Dendritic cell treated with granulocyte-macrophage colony-stimulating factor and Interleukin-4, amounts not matched to agents 40 ng/mL and 50 ng/mL, for 4 days (primary cell): Measurements from ENCODE around the gene HSPD1.
"Not testable (repeated sequence)": the region's sequence is repeated elsewhere in the genome, so short reads cannot be mapped to it uniquely, and the experiment has no call there.

Experiments
- H3K27ac Mint-ChIP-seq: one replicate; pipeline ENCODE4 v1.8.0; 2022; ENCODE audit warnings: mild to moderate bottlenecking, mixed read lengths
- H3K27me3 Mint-ChIP-seq: one replicate; pipeline ENCODE4 v1.8.0; 2022; ENCODE audit warnings: mild to moderate bottlenecking, mixed read lengths
- H3K36me3 Mint-ChIP-seq: one replicate; pipeline ENCODE4 v1.8.0; 2022; ENCODE audit warnings: low read depth, mixed read lengths
- H3K4me1 Mint-ChIP-seq: one replicate; pipeline ENCODE4 v1.8.0; 2022; ENCODE audit warnings: low read depth, mixed read lengths
- H3K4me3 Mint-ChIP-seq: one replicate; pipeline ENCODE4 v1.8.0; 2022; ENCODE audit warnings: mild to moderate bottlenecking, moderate library complexity, mixed read lengths
- H3K9me3 Mint-ChIP-seq: one replicate; pipeline ENCODE4 v1.8.0; 2022; ENCODE audit warnings: mixed read lengths
- intact Hi-C: fragments of 100-400 bp; cut with micrococcal nuclease; formaldehyde crosslinking; loops from one replicate; pipeline ENCODE4 v1.15.0; 2022

HSPD1 gene

DNA sequence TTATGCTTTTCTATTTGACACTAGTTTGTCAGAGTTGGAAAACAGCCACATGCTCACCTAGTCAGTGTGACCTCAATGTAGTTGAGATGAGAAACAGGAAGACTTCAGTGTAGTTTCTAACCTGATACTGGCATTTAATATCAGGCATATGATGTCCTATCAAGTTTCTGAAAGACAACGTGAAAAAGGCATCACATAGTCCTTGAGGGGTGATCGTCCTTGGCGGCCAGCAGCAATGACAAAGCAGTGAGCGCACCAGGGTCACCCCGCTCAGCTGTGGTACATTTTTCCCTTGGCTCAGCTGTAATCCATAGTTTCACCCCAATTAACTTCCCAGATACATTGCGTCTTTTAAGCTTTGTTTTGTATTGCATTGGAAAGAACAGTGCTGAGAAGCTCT is 4.9 kb upstream of the HSPD1 start:
- peaks cover 17% of the 10 kb centered on the region for H3K4me1 Mint-ChIP-seq
- no peaks in the 10 kb centered on the region for H3K27me3 Mint-ChIP-seq
- intact Hi-C loops, result loop anchor here (5.0 kb wide), 2 partner anchors 198 to 603 kb away; no protein-coding TSS in a partner anchor
- H3K4me3 Mint-ChIP-seq, result no peak overlapping the region
- peaks cover 53% of the 10 kb centered on the region for H3K36me3 Mint-ChIP-seq
- H3K27ac Mint-ChIP-seq, result no peak overlapping the region
- H3K9me3 Mint-ChIP-seq, result no peaks in the 10 kb centered on the region

GRCh38 chr2:197504000-197504399 is 4.4 kb upstream of the HSPD1 start:
- H3K9me3 Mint-ChIP-seq, result no peaks in the 10 kb centered on the region
- peaks cover 58% of the 10 kb centered on the region for H3K36me3 Mint-ChIP-seq
- H3K27ac Mint-ChIP-seq, result no peak overlapping the region
- intact Hi-C loops, result loop anchor here (5.0 kb wide), 2 partner anchors 198 to 603 kb away; no protein-coding TSS in a partner anchor
- H3K27me3 Mint-ChIP-seq, result no peaks in the 10 kb centered on the region
- no peak overlapping the region for H3K4me3 Mint-ChIP-seq
- peaks cover 17% of the 10 kb centered on the region for H3K4me1 Mint-ChIP-seq

GRCh38 chr2:197502685-197503084 is 3.0 kb upstream of the HSPD1 start:
- H3K4me1 Mint-ChIP-seq, result peaks cover 22% of the 10 kb centered on the region
- intact Hi-C loops, result loop anchor here (5.0 kb wide), 2 partner anchors 200 to 605 kb away; no protein-coding TSS in a partner anchor
- no peaks in the 10 kb centered on the region for H3K9me3 Mint-ChIP-seq
- no peak overlapping the region for H3K4me3 Mint-ChIP-seq
- H3K27me3 Mint-ChIP-seq, result no peaks in the 10 kb centered on the region
- no peak overlapping the region for H3K27ac Mint-ChIP-seq
- H3K36me3 Mint-ChIP-seq, result peaks cover 60% of the 10 kb centered on the region

DNA sequence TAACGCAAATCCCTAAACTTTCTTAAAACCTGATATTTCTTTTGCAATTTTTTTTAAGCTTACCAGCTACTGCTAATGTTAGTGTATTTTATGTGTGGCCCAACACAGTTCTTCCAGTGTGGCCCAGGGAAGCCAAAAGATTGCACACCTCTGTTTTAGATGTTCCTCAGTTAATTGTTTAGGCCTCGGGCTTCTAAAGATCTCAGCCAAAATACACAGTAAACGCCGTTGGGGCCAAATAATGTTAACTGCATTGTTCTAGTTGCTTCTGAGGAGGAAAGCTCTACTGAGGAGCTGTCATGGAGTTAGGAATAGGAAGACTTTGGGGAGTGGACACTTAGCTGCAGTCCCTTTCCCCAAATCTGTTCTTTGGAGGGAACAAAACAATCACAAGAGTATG is 2.6 kb upstream of the HSPD1 start:
- Mint-ChIP-seq H3K4me1 (peaks cover 27% of the 10 kb centered on the region), H3K36me3 (peaks cover 65% of the 10 kb centered on the region), H3K4me3 (no peak overlapping the region), H3K9me3 (no peaks in the 10 kb centered on the region), H3K27me3 (no peaks in the 10 kb centered on the region), H3K27ac (no peak overlapping the region)
- intact Hi-C loops, result loop anchor here (5.0 kb wide), 2 partner anchors 200 to 605 kb away; no protein-coding TSS in a partner anchor

DNA sequence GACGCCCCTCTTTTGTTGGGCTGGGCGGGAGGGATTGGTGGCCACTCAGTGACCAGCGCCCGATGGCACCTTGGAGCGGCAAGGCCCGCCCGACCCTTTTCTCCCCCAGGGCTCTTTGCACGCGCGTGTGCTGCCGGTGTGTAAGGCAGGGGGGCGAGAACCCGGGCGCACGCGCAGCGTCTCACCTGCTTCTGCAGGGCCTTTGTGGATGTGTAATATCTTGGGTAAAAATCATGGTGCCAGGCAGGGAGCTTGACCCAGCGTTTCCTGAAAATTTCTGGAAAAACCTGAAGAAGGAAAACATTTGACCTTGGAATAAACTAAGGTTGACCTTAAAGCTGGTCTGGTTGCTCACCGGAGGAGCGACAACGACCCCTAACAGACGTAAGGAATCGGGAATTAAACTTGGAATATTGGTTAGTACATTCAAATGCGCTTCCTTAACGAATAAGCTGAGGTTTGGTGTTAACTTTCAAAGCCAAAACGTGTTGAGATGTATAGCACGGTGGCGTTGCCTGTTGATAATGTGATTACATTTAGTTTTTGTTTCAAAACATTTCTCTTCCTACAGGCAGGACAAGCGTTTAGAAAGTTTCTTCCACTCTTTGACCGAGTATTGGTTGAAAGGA is 977 bp upstream of the HSPD1 start:
- no peaks in the 10 kb centered on the region for H3K27me3 Mint-ChIP-seq
- H3K27ac Mint-ChIP-seq, result peak overlapping the region; percentile 94
- peaks cover 36% of the 10 kb centered on the region for H3K4me1 Mint-ChIP-seq
- no peaks in the 10 kb centered on the region for H3K9me3 Mint-ChIP-seq
- intact Hi-C loops, result loop anchor here (1.0 to 5.0 kb wide), 5 partner anchors 15 to 607 kb away; partner anchors contain the start of genes COQ10B and SF3B1
- H3K36me3 Mint-ChIP-seq, result peaks cover 81% of the 10 kb centered on the region
- H3K4me3 Mint-ChIP-seq, result peak overlapping the region; percentile 83

DNA sequence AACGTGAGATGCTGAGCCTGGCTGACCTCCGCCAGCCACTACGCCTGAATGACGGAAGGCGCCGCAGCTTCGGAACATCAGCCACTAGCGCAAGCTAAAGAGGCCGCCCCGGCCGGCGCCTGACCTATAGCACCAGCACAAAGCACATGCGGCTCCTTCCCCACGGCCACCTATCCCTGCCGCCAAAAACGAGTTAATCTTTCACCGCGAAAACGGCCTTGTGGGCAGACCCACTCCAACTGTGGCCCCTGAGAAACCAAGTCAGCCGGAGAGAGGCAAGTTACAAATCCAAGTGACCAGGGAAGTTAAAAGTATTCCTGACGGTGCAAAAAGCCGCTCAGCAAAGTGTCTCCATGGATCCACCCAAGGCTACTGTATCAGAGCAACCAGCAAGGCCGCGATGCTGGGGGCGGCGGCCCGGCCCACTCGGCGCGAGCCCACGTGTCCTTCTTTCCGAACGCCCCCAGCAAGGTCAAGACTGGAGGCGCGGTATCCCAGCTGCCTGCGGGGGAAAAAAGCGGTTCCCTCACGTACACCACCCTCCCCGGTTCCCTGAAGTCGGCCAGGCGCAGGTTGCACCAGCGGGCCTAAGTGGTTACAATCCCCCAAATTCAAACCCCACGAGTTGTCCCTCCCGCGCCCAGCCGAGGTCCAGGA is 575 bp downstream of the HSPD1 start:
- Mint-ChIP-seq H3K9me3 (no peaks in the 10 kb centered on the region), H3K4me1 (peaks cover 36% of the 10 kb centered on the region), H3K27me3 (no peaks in the 10 kb centered on the region), H3K36me3 (peaks cover 84% of the 10 kb centered on the region), H3K4me3 (peak overlapping the region; percentile 83), H3K27ac (peak overlapping the region; percentile 94)
- intact Hi-C loops, result loop anchor here (5.0 kb wide), 2 partner anchors 87 to 278 kb away; no protein-coding TSS in a partner anchor

- H3K27ac Mint-ChIP-seq, result peak overlapping the region; percentile 94
- peaks cover 36% of the 10 kb centered on the region for H3K4me1 Mint-ChIP-seq
- no peaks in the 10 kb centered on the region for H3K27me3 Mint-ChIP-seq
- intact Hi-C loops, result loop anchor here (5.0 kb wide), 2 partner anchors 86 to 279 kb away; no protein-coding TSS in a partner anchor
- no peaks in the 10 kb centered on the region for H3K9me3 Mint-ChIP-seq
- H3K36me3 Mint-ChIP-seq, result peaks cover 84% of the 10 kb centered on the region
- peak overlapping the region; percentile 83 for H3K4me3 Mint-ChIP-seq
Observed at GRCh38 chr2:197498235-197498936, 1.3 kb downstream of the HSPD1 start.

- H3K4me1 Mint-ChIP-seq, result peaks cover 33% of the 10 kb centered on the region
- intact Hi-C loops, result loop anchor here (5.0 kb wide), 2 partner anchors 85 to 280 kb away; no protein-coding TSS in a partner anchor
- H3K9me3 Mint-ChIP-seq, result no peaks in the 10 kb centered on the region
- H3K4me3 Mint-ChIP-seq, result no peak overlapping the region
- no peaks in the 10 kb centered on the region for H3K27me3 Mint-ChIP-seq
- H3K36me3 Mint-ChIP-seq, result peaks cover 90% of the 10 kb centered on the region
- H3K27ac Mint-ChIP-seq, result no peak overlapping the region
Observed at GRCh38 chr2:197497326-197497725, 2.3 kb downstream of the HSPD1 start.

DNA sequence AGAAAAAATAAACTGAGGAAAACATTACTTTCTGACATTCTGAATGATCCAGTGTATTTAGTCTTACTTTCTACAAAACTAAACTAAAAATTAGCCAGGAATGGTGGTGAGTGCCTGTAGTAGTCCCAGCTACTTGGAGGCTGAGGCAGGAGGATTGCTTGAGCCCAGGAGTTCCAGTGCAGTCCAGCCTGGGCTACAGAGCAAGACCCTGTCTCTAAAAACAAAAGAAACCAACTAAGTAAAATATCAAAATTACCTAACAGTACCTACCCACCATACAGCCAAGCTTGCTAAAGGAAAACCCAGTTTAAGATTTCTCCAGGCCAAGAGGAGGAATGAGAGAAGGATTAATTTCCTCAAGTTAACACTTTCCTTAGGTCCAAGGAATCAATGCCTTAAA is 2.9 kb downstream of the HSPD1 start:
- no peaks in the 10 kb centered on the region for H3K9me3 Mint-ChIP-seq

DNA sequence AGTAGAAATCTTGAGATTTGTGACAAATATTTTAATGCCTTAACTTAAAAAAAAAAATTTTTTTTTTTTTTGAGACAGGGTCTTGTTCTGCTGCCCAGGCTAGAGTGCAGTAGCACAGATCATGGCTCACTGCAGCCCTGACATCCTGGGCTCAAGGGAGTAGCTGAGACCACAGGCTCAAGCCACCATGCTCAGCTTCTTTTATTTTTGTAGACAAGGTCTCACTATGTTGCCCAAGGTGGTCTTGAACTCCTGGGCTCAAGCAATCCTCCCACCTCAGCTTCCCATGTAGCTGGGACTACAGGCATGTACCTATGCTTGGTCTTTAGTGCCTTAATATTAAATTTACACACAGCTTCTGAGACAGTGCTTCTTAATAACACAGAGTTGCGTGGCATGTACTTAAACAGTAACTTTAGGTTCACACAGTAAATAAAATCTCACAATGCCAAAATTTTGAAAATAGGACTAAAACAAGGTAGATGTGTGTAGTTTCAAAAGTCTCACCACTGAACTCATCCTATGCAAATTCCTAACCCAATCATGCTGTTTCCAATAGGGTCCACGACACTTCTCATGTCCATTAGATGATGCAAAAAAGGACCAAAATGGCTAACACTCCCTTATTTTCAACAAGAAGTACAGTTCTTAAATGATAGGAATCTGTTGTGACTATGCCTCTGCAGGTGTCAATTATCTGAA is 4.1 kb downstream of the HSPD1 start:
- H3K27me3 Mint-ChIP-seq, result no peaks in the 10 kb centered on the region
- intact Hi-C loops, result loop anchor here (5.0 kb wide), 2 partner anchors 83 to 282 kb away; no protein-coding TSS in a partner anchor
- H3K36me3 Mint-ChIP-seq, result peaks cover 91% of the 10 kb centered on the region
- H3K27ac Mint-ChIP-seq, result no peak overlapping the region
- no peak overlapping the region for H3K4me3 Mint-ChIP-seq
- H3K4me1 Mint-ChIP-seq, result peaks cover 18% of the 10 kb centered on the region
- H3K9me3 Mint-ChIP-seq, result no peaks in the 10 kb centered on the region

More for the DNA sequence above, 2.9 kb downstream of the HSPD1 start:
- H3K27me3 Mint-ChIP-seq, result no peaks in the 10 kb centered on the region
- H3K36me3 Mint-ChIP-seq, result peaks cover 90% of the 10 kb centered on the region
- peaks cover 27% of the 10 kb centered on the region for H3K4me1 Mint-ChIP-seq
- H3K27ac Mint-ChIP-seq, result no peak overlapping the region
- intact Hi-C loops, result loop anchor here (5.0 kb wide), 2 partner anchors 84 to 281 kb away; no protein-coding TSS in a partner anchor
- H3K4me3 Mint-ChIP-seq, result no peak overlapping the region

DNA sequence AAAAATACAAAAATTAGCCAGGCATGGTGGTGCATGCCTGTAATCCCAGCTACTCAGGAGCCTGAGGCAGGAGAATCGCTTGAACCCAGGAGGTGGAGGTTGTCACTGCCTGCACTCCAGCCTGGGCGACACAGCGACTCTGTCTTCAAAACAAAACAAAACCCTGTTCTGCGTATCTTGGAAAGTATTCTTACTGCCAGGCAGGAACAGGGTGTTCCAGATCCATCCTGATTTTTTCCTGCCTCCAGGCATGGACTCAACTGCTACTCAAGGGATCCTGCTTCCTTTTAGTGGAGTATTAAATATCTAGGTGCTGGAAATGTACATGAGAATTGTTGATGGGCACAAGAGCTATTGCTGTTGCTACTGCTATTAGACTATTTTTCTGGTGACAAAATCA is 12.3 kb downstream of the HSPD1 start:
- Mint-ChIP-seq H3K4me1 (no peaks in the 10 kb centered on the region), H3K27me3 (no peaks in the 10 kb centered on the region), H3K9me3 (peaks cover 11% of the 10 kb centered on the region), H3K27ac (no peak overlapping the region), H3K36me3 (peaks cover 98% of the 10 kb centered on the region), H3K4me3 (no peak overlapping the region)
- intact Hi-C loops, result no loop called here

DNA sequence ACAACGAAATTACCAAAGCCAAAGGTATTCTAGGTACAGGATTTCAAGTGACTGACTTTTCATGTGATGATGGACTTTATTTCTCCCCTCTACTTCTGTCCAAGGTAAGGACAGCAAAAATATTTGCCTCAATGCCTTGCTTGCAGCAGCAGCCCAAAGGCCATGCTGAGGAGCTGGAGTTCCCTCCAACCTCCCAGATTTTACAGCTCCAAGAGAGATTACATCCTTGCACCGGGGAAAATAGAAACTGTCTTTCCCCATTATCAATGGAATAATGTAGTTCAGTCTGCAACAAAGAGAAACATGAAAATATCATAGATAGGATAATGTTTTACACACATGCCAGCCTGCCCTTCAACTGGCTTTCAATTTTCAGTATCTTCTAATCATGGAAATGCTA is 13.5 kb downstream of the HSPD1 start:
- Mint-ChIP-seq H3K27me3 (no peaks in the 10 kb centered on the region), H3K4me1 (no peaks in the 10 kb centered on the region), H3K27ac (no peak overlapping the region), H3K9me3 (peaks cover 11% of the 10 kb centered on the region), H3K4me3 (no peak overlapping the region), H3K36me3 (peaks cover 98% of the 10 kb centered on the region)
- intact Hi-C loops, result no loop called here

DNA sequence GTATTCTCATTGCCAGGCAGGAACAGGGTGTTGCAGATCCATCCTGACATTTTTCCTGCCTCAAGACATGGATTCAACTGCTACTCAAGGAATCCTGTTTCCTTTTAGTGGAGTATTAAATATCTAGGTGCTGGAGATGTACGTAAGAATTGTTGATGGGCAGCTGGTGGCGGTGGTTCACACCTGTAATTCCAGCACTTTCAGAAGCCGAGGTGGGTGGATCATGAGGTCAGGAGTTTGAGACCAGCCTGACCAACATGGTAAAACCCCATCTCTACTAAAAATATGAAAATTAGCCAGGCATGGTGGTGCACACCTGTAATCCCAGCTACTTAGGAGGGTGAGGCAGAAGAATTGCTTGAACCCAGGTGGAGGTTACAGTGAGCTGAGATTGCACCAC is 15.4 kb downstream of the HSPD1 start:
- H3K4me1 Mint-ChIP-seq, H3K4me3 Mint-ChIP-seq, H3K27me3 Mint-ChIP-seq, intact Hi-C loops, H3K27ac Mint-ChIP-seq: not testable (repeated sequence)
- Mint-ChIP-seq H3K36me3 (peaks cover 95% of the 10 kb centered on the region), H3K9me3 (peaks cover 11% of the 10 kb centered on the region)
